Loucy (cell line): ENCODE measurements around the gene MARF1.

ENCODE experiments used
- H2AFZ ChIP-seq: fragments of 200-600 bp; sonication (generic); 2 replicates; pipeline ENCODE4 v1.6.0; 2016; ENCODE audit warnings: antibody characterized with exemption, mild to moderate bottlenecking, low read length, moderate library complexity
- H3F3A ChIP-seq: fragments of 200-600 bp; 2 replicates; pipeline ENCODE4 v1.6.0; 2016; ENCODE audit warnings: antibody characterized with exemption, low read depth, mild to moderate bottlenecking
- H3K27me3 ChIP-seq: fragments of 200-600 bp; sonication (generic); 2 replicates; pipeline ENCODE4 v1.6.1; 2014; ENCODE audit warnings: low read length, mild to moderate bottlenecking; ENCODE audit not compliant: insufficient read depth, poor library complexity, severe bottlenecking
- H3K36me3 ChIP-seq: fragments of 200-600 bp; sonication (generic); 2 replicates; pipeline ENCODE4 v1.6.1; 2016; ENCODE audit warnings: low read length; ENCODE audit not compliant: insufficient read depth
- H3K4me1 ChIP-seq: fragments of 200-600 bp; sonication (generic); 2 replicates; pipeline ENCODE4 v1.5.1; 2014; ENCODE audit warnings: low read length, mild to moderate bottlenecking; ENCODE audit not compliant: insufficient read depth, poor library complexity, severe bottlenecking
- H3K4me2 ChIP-seq: fragments of 200-600 bp; sonication (generic); 2 replicates; pipeline ENCODE4 v1.6.0; 2014; ENCODE audit warnings: antibody characterized with exemption, low read length, low read depth, mild to moderate bottlenecking; ENCODE audit not compliant: poor library complexity, severe bottlenecking
- H3K4me3 ChIP-seq: fragments of 200-600 bp; sonication (generic); 2 replicates; pipeline ENCODE4 v1.5.1; 2014; ENCODE audit warnings: low read length, mild to moderate bottlenecking, mixed read lengths; ENCODE audit not compliant: poor library complexity, severe bottlenecking
- H3K79me2 ChIP-seq: fragments of 200-600 bp; sonication (generic); 2 replicates; pipeline ENCODE4 v1.6.1; 2014; ENCODE audit warnings: low read length; ENCODE audit not compliant: insufficient read depth
- H3K9ac ChIP-seq: fragments of 200-600 bp; sonication (generic); 2 replicates; pipeline ENCODE4 v1.6.0; 2014; ENCODE audit warnings: mild to moderate bottlenecking, low read depth, low read length, moderate library complexity; ENCODE audit not compliant: poor library complexity, severe bottlenecking
- H3K9me2 ChIP-seq: fragments of 200-600 bp; sonication (generic); replicated peaks from 2 replicates; pipeline ENCODE4 v1.6.1; 2016; ENCODE audit warnings: low read depth, low read length, mixed read lengths
- H3K9me3 ChIP-seq: fragments of 200-600 bp; sonication (generic); 2 replicates; pipeline ENCODE4 v1.6.1; 2014; ENCODE audit warnings: mild to moderate bottlenecking, antibody characterized with exemption, low read length, low read depth; ENCODE audit not compliant: insufficient read depth
- H4K20me1 ChIP-seq: fragments of 200-600 bp; sonication (generic); 2 replicates; pipeline ENCODE4 v1.6.0; 2014; ENCODE audit warnings: antibody characterized with exemption, low read length, mild to moderate bottlenecking; ENCODE audit not compliant: insufficient read depth, poor library complexity, severe bottlenecking
- EZH2phosphoT487 ChIP-seq: fragments of 200-600 bp; IDR thresholded peaks from 2 replicates; pipeline ENCODE4 v1.6.1; 2018; ENCODE audit warnings: antibody characterized with exemption, mild to moderate bottlenecking, moderate library complexity, borderline replicate concordance
- TF ChIP-seq, protein P1 (sequence below): fragments of 200-600 bp; sonication (generic); conservative IDR thresholded peaks from 2 replicates; pipeline ENCODE4 v1.5.1; 2014; ENCODE audit warnings: mild to moderate bottlenecking, antibody characterized with exemption, low read length

Gene MARF1

DNA sequence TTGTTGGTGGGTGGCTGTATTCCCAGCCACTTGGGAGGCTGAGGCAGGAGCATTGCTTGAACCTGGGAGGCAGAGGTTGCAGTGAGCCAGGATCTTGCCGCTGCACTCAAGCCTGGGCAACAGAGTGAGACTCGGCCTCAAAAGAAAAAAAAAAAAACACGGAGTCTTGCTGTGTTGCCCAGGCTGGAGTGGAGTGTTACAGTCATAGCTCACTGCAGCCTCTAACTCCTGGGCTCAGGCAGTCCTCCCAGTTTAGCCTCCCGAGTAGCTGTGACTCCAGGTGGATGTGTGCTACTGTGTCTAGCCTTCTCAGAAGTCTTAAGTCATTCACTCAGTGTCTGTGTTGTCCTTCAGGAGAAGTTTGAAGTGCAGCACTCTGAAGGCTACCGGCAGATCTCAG is 34.5 kb upstream of the MARF1 start:
- Histone ChIP-seq H4K20me1 (no peaks in the 10 kb centered on the region), H3K4me2 (no peak overlapping the region), H3K4me3 (no peak overlapping the region), H3F3A (no peaks in the 10 kb centered on the region), H3K9me2 (no peaks in the 10 kb centered on the region), H3K9me3 (no peaks in the 10 kb centered on the region), H3K9ac (no peak overlapping the region), H2AFZ (no peak overlapping the region), H3K36me3 (peaks cover 29% of the 10 kb centered on the region; the same call in 1 of the 2 replicates), H3K4me1 (no peaks in the 10 kb centered on the region), H3K27me3 (no peaks in the 10 kb centered on the region), H3K79me2 (no peaks in the 10 kb centered on the region)
- TF ChIP-seq EZH2phosphoT487 = no peak
- TF ChIP-seq, protein P1, sequence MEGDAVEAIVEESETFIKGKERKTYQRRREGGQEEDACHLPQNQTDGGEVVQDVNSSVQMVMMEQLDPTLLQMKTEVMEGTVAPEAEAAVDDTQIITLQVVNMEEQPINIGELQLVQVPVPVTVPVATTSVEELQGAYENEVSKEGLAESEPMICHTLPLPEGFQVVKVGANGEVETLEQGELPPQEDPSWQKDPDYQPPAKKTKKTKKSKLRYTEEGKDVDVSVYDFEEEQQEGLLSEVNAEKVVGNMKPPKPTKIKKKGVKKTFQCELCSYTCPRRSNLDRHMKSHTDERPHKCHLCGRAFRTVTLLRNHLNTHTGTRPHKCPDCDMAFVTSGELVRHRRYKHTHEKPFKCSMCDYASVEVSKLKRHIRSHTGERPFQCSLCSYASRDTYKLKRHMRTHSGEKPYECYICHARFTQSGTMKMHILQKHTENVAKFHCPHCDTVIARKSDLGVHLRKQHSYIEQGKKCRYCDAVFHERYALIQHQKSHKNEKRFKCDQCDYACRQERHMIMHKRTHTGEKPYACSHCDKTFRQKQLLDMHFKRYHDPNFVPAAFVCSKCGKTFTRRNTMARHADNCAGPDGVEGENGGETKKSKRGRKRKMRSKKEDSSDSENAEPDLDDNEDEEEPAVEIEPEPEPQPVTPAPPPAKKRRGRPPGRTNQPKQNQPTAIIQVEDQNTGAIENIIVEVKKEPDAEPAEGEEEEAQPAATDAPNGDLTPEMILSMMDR = no peak

DNA sequence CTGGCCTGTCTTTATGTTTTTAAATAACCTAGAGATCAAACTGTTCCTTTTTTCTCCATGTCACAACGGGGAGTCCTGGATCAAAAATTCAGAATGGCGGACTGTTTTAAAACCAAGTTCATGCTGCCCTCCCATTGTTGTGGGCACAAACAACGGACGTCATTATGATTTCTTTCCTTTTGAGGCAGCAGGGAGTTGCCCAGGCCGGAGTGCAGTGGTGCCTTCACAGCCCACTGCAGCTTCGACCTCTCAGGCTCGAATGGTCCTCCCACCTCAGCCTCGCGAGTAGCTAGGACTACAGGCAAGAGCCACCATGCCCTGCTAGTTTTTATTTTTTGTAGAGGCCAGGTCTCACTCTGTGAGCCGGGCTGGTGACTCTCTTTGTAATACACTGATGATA is 33.6 kb upstream of the MARF1 start:
- H3K4me1 ChIP-seq = no peaks in the 10 kb centered on the region
- H3K9me3 ChIP-seq = no peaks in the 10 kb centered on the region
- no peak overlapping the region for H3K4me2 ChIP-seq
- H2AFZ ChIP-seq = no peak overlapping the region
- no peak overlapping the region for H3K4me3 ChIP-seq
- H3F3A ChIP-seq = no peaks in the 10 kb centered on the region
- TF ChIP-seq EZH2phosphoT487 = no peak
- TF ChIP-seq, protein P1 = no peak
- H4K20me1 ChIP-seq = no peaks in the 10 kb centered on the region
- no peaks in the 10 kb centered on the region for H3K9me2 ChIP-seq
- H3K27me3 ChIP-seq = no peaks in the 10 kb centered on the region
- H3K36me3 ChIP-seq = peaks cover 34% of the 10 kb centered on the region; the same call in 1 of the 2 replicates
- no peak overlapping the region for H3K9ac ChIP-seq
- H3K79me2 ChIP-seq = no peaks in the 10 kb centered on the region

DNA sequence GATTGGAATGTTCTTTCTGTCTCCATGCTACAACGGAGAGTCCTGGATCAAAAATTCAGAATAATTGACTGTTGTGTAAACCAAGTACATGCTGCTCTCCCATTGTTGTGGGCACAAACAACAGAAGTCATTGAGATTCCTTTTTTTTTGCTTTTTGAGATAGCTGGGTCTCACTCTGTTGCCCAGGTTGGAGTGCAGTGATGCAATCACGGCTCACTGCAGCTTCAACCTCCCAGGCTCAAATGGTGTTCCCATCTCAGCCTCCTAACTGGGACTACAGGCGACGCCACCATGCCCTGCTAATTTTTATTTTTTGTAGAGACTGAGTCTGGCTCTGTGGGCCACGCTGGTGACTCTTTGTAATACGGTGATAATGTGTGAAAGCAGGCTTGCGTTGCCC is 31.6 kb upstream of the MARF1 start:
- Histone ChIP-seq H3K9me3 (no peaks in the 10 kb centered on the region), H3K27me3 (no peaks in the 10 kb centered on the region), H3K36me3 (peaks cover 43% of the 10 kb centered on the region; the same call in 1 of the 2 replicates), H3K4me3 (no peak overlapping the region), H3K9ac (no peak overlapping the region), H4K20me1 (no peaks in the 10 kb centered on the region), H2AFZ (no peak overlapping the region), H3K9me2 (no peaks in the 10 kb centered on the region), H3K79me2 (no peaks in the 10 kb centered on the region), H3F3A (no peaks in the 10 kb centered on the region), H3K4me1 (no peaks in the 10 kb centered on the region), H3K4me2 (no peak overlapping the region)
- TF ChIP-seq EZH2phosphoT487 = no peak
- TF ChIP-seq, protein P1 = no peak
